ENCODE data around the gene NEURL1.

The NEURL1 gene

GRCh38 chr10:103564776-103565520 lies 71.4 kb downstream of the NEURL1 start:
- no peak overlapping the region for H3K4me3 ChIP-seq (ENCODE audit: low read length)
- no peaks in the 10 kb centered on the region for H3K27me3 ChIP-seq (ENCODE audit: insufficient read depth, low read length)
- H3K9ac ChIP-seq (ENCODE audit: low read depth, low read length) = no peak overlapping the region
- H3K9me3 ChIP-seq (ENCODE audit: insufficient read depth, low read depth, low read length) = no peaks in the 10 kb centered on the region
- H3K36me3 ChIP-seq (ENCODE audit: insufficient read depth, low read depth, low read length) = no peaks in the 10 kb centered on the region
- H3K27ac ChIP-seq (ENCODE audit: low read length) = no peak overlapping the region
- H3K4me1 ChIP-seq (ENCODE audit: insufficient read depth, low read length) = no peaks in the 10 kb centered on the region

- H3K9ac ChIP-seq (ENCODE audit: low read depth, low read length) = no peak overlapping the region
- H3K4me1 ChIP-seq (ENCODE audit: insufficient read depth, low read length) = no peaks in the 10 kb centered on the region
- H3K27ac ChIP-seq (ENCODE audit: low read length) = no peak overlapping the region
- no peaks in the 10 kb centered on the region for H3K27me3 ChIP-seq (ENCODE audit: insufficient read depth, low read length)
- H3K4me3 ChIP-seq (ENCODE audit: low read length) = no peak overlapping the region
- H3K36me3 ChIP-seq (ENCODE audit: insufficient read depth, low read depth, low read length) = no peaks in the 10 kb centered on the region
- no peaks in the 10 kb centered on the region for H3K9me3 ChIP-seq (ENCODE audit: insufficient read depth, low read depth, low read length)
These were observed 73.0 kb downstream of the NEURL1 start for GRCh38 chr10:103566536-103566935.

GRCh38 chr10:103568505-103568904 lies 75.0 kb downstream of the NEURL1 start:
- Histone ChIP-seq H3K27ac (ENCODE audit: low read length) (no peak overlapping the region), H3K9me3 (ENCODE audit: insufficient read depth, low read depth, low read length) (no peaks in the 10 kb centered on the region), H3K4me3 (ENCODE audit: low read length) (no peak overlapping the region), H3K4me1 (ENCODE audit: insufficient read depth, low read length) (no peaks in the 10 kb centered on the region), H3K27me3 (ENCODE audit: insufficient read depth, low read length) (no peaks in the 10 kb centered on the region), H3K36me3 (ENCODE audit: insufficient read depth, low read depth, low read length) (no peaks in the 10 kb centered on the region), H3K9ac (ENCODE audit: low read depth, low read length) (no peak overlapping the region)

GRCh38 chr10:103569896-103570295 lies 76.4 kb downstream of the NEURL1 start:
- H3K9me3 ChIP-seq (ENCODE audit: insufficient read depth, low read depth, low read length) = no peaks in the 10 kb centered on the region
- no peaks in the 10 kb centered on the region for H3K27me3 ChIP-seq (ENCODE audit: insufficient read depth, low read length)
- H3K27ac ChIP-seq (ENCODE audit: low read length) = no peak overlapping the region
- H3K4me3 ChIP-seq (ENCODE audit: low read length) = no peak overlapping the region
- no peaks in the 10 kb centered on the region for H3K4me1 ChIP-seq (ENCODE audit: insufficient read depth, low read length)
- no peaks in the 10 kb centered on the region for H3K36me3 ChIP-seq (ENCODE audit: insufficient read depth, low read depth, low read length)
- no peak overlapping the region for H3K9ac ChIP-seq (ENCODE audit: low read depth, low read length)

- no peak overlapping the region for H3K27ac ChIP-seq (ENCODE audit: low read length)
- no peaks in the 10 kb centered on the region for H3K4me1 ChIP-seq (ENCODE audit: insufficient read depth, low read length)
- H3K9me3 ChIP-seq (ENCODE audit: insufficient read depth, low read depth, low read length) = no peaks in the 10 kb centered on the region
- H3K36me3 ChIP-seq (ENCODE audit: insufficient read depth, low read depth, low read length) = no peaks in the 10 kb centered on the region
- H3K4me3 ChIP-seq (ENCODE audit: low read length) = no peak overlapping the region
- H3K9ac ChIP-seq (ENCODE audit: low read depth, low read length) = no peak overlapping the region
- H3K27me3 ChIP-seq (ENCODE audit: insufficient read depth, low read length) = no peaks in the 10 kb centered on the region
These were observed 77.5 kb downstream of the NEURL1 start for GRCh38 chr10:103570844-103571655.

- Histone ChIP-seq H3K36me3 (ENCODE audit: insufficient read depth, low read depth, low read length) (no peaks in the 10 kb centered on the region), H3K9ac (ENCODE audit: low read depth, low read length) (no peak overlapping the region), H3K9me3 (ENCODE audit: insufficient read depth, low read depth, low read length) (no peaks in the 10 kb centered on the region), H3K27ac (ENCODE audit: low read length) (no peak overlapping the region), H3K4me3 (ENCODE audit: low read length) (no peak overlapping the region), H3K4me1 (ENCODE audit: insufficient read depth, low read length) (no peaks in the 10 kb centered on the region), H3K27me3 (ENCODE audit: insufficient read depth, low read length) (no peaks in the 10 kb centered on the region)
These were observed 78.1 kb downstream of the NEURL1 start for GRCh38 chr10:103571656-103571975.

- H3K36me3 ChIP-seq (ENCODE audit: insufficient read depth, low read depth, low read length) = no peaks in the 10 kb centered on the region
- H3K27ac ChIP-seq (ENCODE audit: low read length) = no peak overlapping the region
- no peaks in the 10 kb centered on the region for H3K27me3 ChIP-seq (ENCODE audit: insufficient read depth, low read length)
These were observed 79.1 kb downstream of the NEURL1 start for GRCh38 chr10:103572347-103573204.

GRCh38 chr10:103573205-103573487 lies 79.6 kb downstream of the NEURL1 start:
- H3K9ac ChIP-seq (ENCODE audit: low read depth, low read length) = no peak overlapping the region
- H3K9me3 ChIP-seq (ENCODE audit: insufficient read depth, low read depth, low read length) = no peaks in the 10 kb centered on the region
- no peaks in the 10 kb centered on the region for H3K4me1 ChIP-seq (ENCODE audit: insufficient read depth, low read length)
- H3K4me3 ChIP-seq (ENCODE audit: low read length) = no peak overlapping the region
- no peaks in the 10 kb centered on the region for H3K36me3 ChIP-seq (ENCODE audit: insufficient read depth, low read depth, low read length)
- H3K27me3 ChIP-seq (ENCODE audit: insufficient read depth, low read length) = no peaks in the 10 kb centered on the region
- no peak overlapping the region for H3K27ac ChIP-seq (ENCODE audit: low read length)

More at GRCh38 chr10:103572347-103573204, 79.1 kb downstream of the NEURL1 start:
- Histone ChIP-seq H3K4me1 (ENCODE audit: insufficient read depth, low read length) (no peaks in the 10 kb centered on the region), H3K9me3 (ENCODE audit: insufficient read depth, low read depth, low read length) (no peaks in the 10 kb centered on the region), H3K4me3 (ENCODE audit: low read length) (no peak overlapping the region), H3K9ac (ENCODE audit: low read depth, low read length) (no peak overlapping the region)

- H3K9me3 ChIP-seq (ENCODE audit: insufficient read depth, low read depth, low read length) = no peaks in the 10 kb centered on the region
- H3K9ac ChIP-seq (ENCODE audit: low read depth, low read length) = no peak overlapping the region
- H3K27me3 ChIP-seq (ENCODE audit: insufficient read depth, low read length) = no peaks in the 10 kb centered on the region
- no peaks in the 10 kb centered on the region for H3K36me3 ChIP-seq (ENCODE audit: insufficient read depth, low read depth, low read length)
- H3K4me3 ChIP-seq (ENCODE audit: low read length) = no peak overlapping the region
- H3K4me1 ChIP-seq (ENCODE audit: insufficient read depth, low read length) = no peaks in the 10 kb centered on the region
- H3K27ac ChIP-seq (ENCODE audit: low read length) = no peak overlapping the region
These were observed 80.9 kb downstream of the NEURL1 start for GRCh38 chr10:103574097-103575061.

GRCh38 chr10:103575416-103576075 lies 82.0 kb downstream of the NEURL1 start:
- Histone ChIP-seq H3K27ac (ENCODE audit: low read length) (no peak overlapping the region), H3K9me3 (ENCODE audit: insufficient read depth, low read depth, low read length) (no peaks in the 10 kb centered on the region), H3K27me3 (ENCODE audit: insufficient read depth, low read length) (no peaks in the 10 kb centered on the region), H3K4me3 (ENCODE audit: low read length) (no peak overlapping the region), H3K9ac (ENCODE audit: low read depth, low read length) (no peak overlapping the region), H3K36me3 (ENCODE audit: insufficient read depth, low read depth, low read length) (no peaks in the 10 kb centered on the region), H3K4me1 (ENCODE audit: insufficient read depth, low read length) (no peaks in the 10 kb centered on the region)
